Measurements from ENCODE around the gene RABGAP1L.

The RABGAP1L gene

GRCh38 chr1:174164826-174165225 lies 5.5 kb downstream of the RABGAP1L start:
- Histone ChIP-seq H3K36me3 (replicated peaks; ENCODE audit: low read depth, low read length) (peaks cover 3% of the 10 kb centered on the region), H3K79me2 (ENCODE audit: low read length) (peaks cover 95% of the 10 kb centered on the region), H3K4me3 (ENCODE audit: low read length) (no peak overlapping the region), H4K20me1 (ENCODE audit: insufficient read depth, low read length) (peaks cover 19% of the 10 kb centered on the region), H3K27ac (ENCODE audit: low read length) (no peak overlapping the region), H3K4me2 (ENCODE audit: low read length) (no peak overlapping the region), H3K27me3 (ENCODE audit: low read depth, low read length) (no peaks in the 10 kb centered on the region), H3K4me1 (ENCODE audit: low read length) (peaks cover 86% of the 10 kb centered on the region), H2AFZ (ENCODE audit: low read depth, low read length) (no peak overlapping the region), H3K9me3 (ENCODE audit: insufficient read depth, low read length) (no peaks in the 10 kb centered on the region), H3K9ac (ENCODE audit: low read length) (no peak overlapping the region)
- TF ChIP-seq CTCF (IDR thresholded peaks at IDR 0.05; ENCODE audit: low read depth, low read length) (no peak), EZH2phosphoT487 (IDR thresholded peaks at IDR 0.05; ENCODE audit: low read depth) (no peak)

DNA sequence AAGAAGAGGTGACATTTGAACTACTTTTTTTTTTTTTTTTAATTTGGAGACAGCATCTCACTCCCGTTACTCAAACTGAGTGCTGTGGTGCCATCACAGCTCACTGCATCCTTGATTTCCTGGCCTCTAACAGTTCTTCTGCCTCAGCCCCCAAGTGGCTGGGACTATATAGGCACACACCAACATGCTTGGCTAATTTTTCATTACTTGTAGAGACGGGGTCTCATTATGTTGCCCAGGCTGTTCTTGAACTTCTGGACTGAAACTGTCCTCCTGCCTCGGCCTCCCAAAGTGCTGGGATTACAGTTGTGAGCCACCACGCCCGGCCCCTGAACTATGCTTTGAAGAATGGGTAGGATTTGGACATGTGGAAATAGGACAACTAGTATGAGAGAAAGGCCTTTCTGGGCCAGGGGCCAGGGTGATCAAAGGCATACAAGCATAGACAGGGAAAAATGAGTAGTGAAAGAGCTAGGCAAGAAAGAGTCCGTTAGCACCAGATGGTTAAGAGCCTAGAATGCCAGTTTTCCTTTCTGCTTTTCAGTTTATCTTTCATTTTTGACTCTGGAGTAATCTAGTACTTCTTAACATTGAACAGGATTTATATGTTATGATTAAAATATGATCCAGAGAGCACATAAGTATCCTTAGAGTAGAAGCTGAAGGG lies 6.3 kb downstream of the RABGAP1L start:
- TF ChIP-seq EZH2phosphoT487 (IDR thresholded peaks at IDR 0.05; ENCODE audit: low read depth), result no peak
- TF ChIP-seq CTCF (IDR thresholded peaks at IDR 0.05; ENCODE audit: low read depth, low read length), result no peak
- Histone ChIP-seq H3K27me3 (ENCODE audit: low read depth, low read length) (no peaks in the 10 kb centered on the region), H3K4me3 (ENCODE audit: low read length) (peak overlapping the region; percentile 5; the same call in 1 of the 2 replicates), H3K36me3 (replicated peaks; ENCODE audit: low read depth, low read length) (peaks cover 3% of the 10 kb centered on the region), H3K4me2 (ENCODE audit: low read length) (peak overlapping the region; percentile 59), H3K79me2 (ENCODE audit: low read length) (peaks cover 95% of the 10 kb centered on the region), H3K9ac (ENCODE audit: low read length) (peak overlapping the region; percentile 30), H4K20me1 (ENCODE audit: insufficient read depth, low read length) (peaks cover 14% of the 10 kb centered on the region), H2AFZ (ENCODE audit: low read depth, low read length) (no peak overlapping the region), H3K9me3 (ENCODE audit: insufficient read depth, low read length) (no peaks in the 10 kb centered on the region), H3K4me1 (ENCODE audit: low read length) (peaks cover 91% of the 10 kb centered on the region), H3K27ac (ENCODE audit: low read length) (peak overlapping the region; percentile 79)

- peaks cover 96% of the 10 kb centered on the region for H3K79me2 ChIP-seq (ENCODE audit: low read length)
- TF ChIP-seq CTCF (IDR thresholded peaks at IDR 0.05; ENCODE audit: low read depth, low read length) (no peak), EZH2phosphoT487 (IDR thresholded peaks at IDR 0.05; ENCODE audit: low read depth) (no peak)
- H3K4me2 ChIP-seq (ENCODE audit: low read length), result peak overlapping the region; percentile 59
- peak overlapping the region; percentile 30 for H3K9ac ChIP-seq (ENCODE audit: low read length)
- H4K20me1 ChIP-seq (ENCODE audit: insufficient read depth, low read length), result peaks cover 12% of the 10 kb centered on the region; the same call in 1 of the 2 replicates
- H3K4me1 ChIP-seq (ENCODE audit: low read length), result peaks cover 89% of the 10 kb centered on the region
- peaks cover 3% of the 10 kb centered on the region for H3K36me3 ChIP-seq (replicated peaks; ENCODE audit: low read depth, low read length)
- no peaks in the 10 kb centered on the region for H3K27me3 ChIP-seq (ENCODE audit: low read depth, low read length)
- H2AFZ ChIP-seq (ENCODE audit: low read depth, low read length), result no peak overlapping the region
- H3K4me3 ChIP-seq (ENCODE audit: low read length), result peak overlapping the region; percentile 5
- H3K27ac ChIP-seq (ENCODE audit: low read length), result peak overlapping the region; percentile 79
- no peaks in the 10 kb centered on the region for H3K9me3 ChIP-seq (ENCODE audit: insufficient read depth, low read length)
Measured at GRCh38 chr1:174166530-174167264, 7.4 kb downstream of the RABGAP1L start.

- TF ChIP-seq EZH2phosphoT487 (IDR thresholded peaks at IDR 0.05; ENCODE audit: low read depth) (no peak), CTCF (IDR thresholded peaks at IDR 0.05; ENCODE audit: low read depth, low read length) (no peak)
- Histone ChIP-seq H3K27ac (ENCODE audit: low read length) (peak overlapping the region; percentile 79), H3K9ac (ENCODE audit: low read length) (peak overlapping the region; percentile 30; the same call in 1 of the 2 replicates), H3K4me1 (ENCODE audit: low read length) (peaks cover 87% of the 10 kb centered on the region), H3K4me3 (ENCODE audit: low read length) (peak overlapping the region; percentile 5), H3K9me3 (ENCODE audit: insufficient read depth, low read length) (no peaks in the 10 kb centered on the region), H4K20me1 (ENCODE audit: insufficient read depth, low read length) (peaks cover 8% of the 10 kb centered on the region; the same call in 1 of the 2 replicates), H3K4me2 (ENCODE audit: low read length) (peak overlapping the region; percentile 59), H3K36me3 (replicated peaks; ENCODE audit: low read depth, low read length) (peaks cover under 1% of the 10 kb centered on the region), H3K79me2 (ENCODE audit: low read length) (peaks cover 95% of the 10 kb centered on the region), H2AFZ (ENCODE audit: low read depth, low read length) (no peak overlapping the region), H3K27me3 (ENCODE audit: low read depth, low read length) (no peaks in the 10 kb centered on the region)
Measured at GRCh38 chr1:174167265-174167803, 8.0 kb downstream of the RABGAP1L start.
